Vagina (tissue), 2 donors: ENCODE results near the gene ZNF827.

Experiments
- CTCF ChIP-seq, 3 experiments: fragments of 450-650 bp in 2 of 3; fragments of 200-600 bp in 1 of 3; sonication (generic) in 1 of 3; IDR thresholded peaks; one replicate each; pipeline ENCODE4 v1.5.1; 2017 to 2019; ENCODE audit warnings: antibody characterized with exemption in 3 of 3, mild to moderate bottlenecking in 2 of 3, moderate library complexity in 2 of 3
- POLR2A ChIP-seq, 2 donors: fragments of 450-650 bp; IDR thresholded peaks; one replicate each; pipeline ENCODE4 v1.6.1; 2017; ENCODE audit warnings: antibody characterized with exemption in 2 of 2, mild to moderate bottlenecking in 2 of 2, moderate library complexity in 2 of 2
- POLR2AphosphoS5 ChIP-seq, 2 donors: sonication (generic); formaldehyde crosslinking; IDR thresholded peaks; one replicate each; pipeline ENCODE4 v1.9.0; 2017; ENCODE audit warnings: antibody characterized with exemption in 2 of 2, mild to moderate bottlenecking in 2 of 2, low read depth in 1 of 2; ENCODE audit not compliant: insufficient read depth in 1 of 2

GRCh38 chr4:145882604-145883003 is 56.0 kb downstream of the ZNF827 start:
- TF ChIP-seq CTCF (IDR thresholded peaks at IDR 0.05) (no peak), POLR2AphosphoS5 (IDR thresholded peaks at IDR 0.05; ENCODE audit: insufficient read depth in 1 of 2, low read depth in 1 of 2) (no peak), POLR2A (IDR thresholded peaks at IDR 0.05) (no peak)
